ENCODE measurements around the gene HOXA5.

HOXA5 gene

GRCh38 chr7:27119412-27119911 is 24.0 kb downstream of the HOXA5 start:
- DNase-seq (ENCODE audit: low read depth, low spot score) = no peak

- DNase-seq (ENCODE audit: low read depth, low spot score) = no peak
These were observed 24.9 kb downstream of the HOXA5 start for GRCh38 chr7:27118580-27118979.

GRCh38 chr7:27117887-27118491 is 25.5 kb downstream of the HOXA5 start:
- DNase-seq (ENCODE audit: low read depth, low spot score) = no peak

GRCh38 chr7:27116962-27117886 is 26.3 kb downstream of the HOXA5 start:
- DNase-seq (ENCODE audit: low read depth, low spot score) = no peak

GRCh38 chr7:27116031-27116961 is 27.2 kb downstream of the HOXA5 start:
- no peak for DNase-seq (ENCODE audit: low read depth, low spot score)

- no peak for DNase-seq (ENCODE audit: low read depth, low spot score)
These were observed 28.1 kb downstream of the HOXA5 start for GRCh38 chr7:27115221-27116026.

GRCh38 chr7:27114881-27115220 is 28.6 kb downstream of the HOXA5 start:
- DNase-seq (ENCODE audit: low read depth, low spot score) = no peak

- no peak for DNase-seq (ENCODE audit: low read depth, low spot score)
These were observed 29.3 kb downstream of the HOXA5 start for GRCh38 chr7:27113991-27114769.

- DNase-seq (ENCODE audit: low read depth, low spot score) = no peak
These were observed 30.2 kb downstream of the HOXA5 start for GRCh38 chr7:27112955-27113949.

- no peak for DNase-seq (ENCODE audit: low read depth, low spot score)
These were observed 31.1 kb downstream of the HOXA5 start for GRCh38 chr7:27112361-27112760.

- DNase-seq (ENCODE audit: low read depth, low spot score) = no peak
These were observed 31.7 kb downstream of the HOXA5 start for GRCh38 chr7:27111751-27112277.

- DNase-seq (ENCODE audit: low read depth, low spot score) = no peak
These were observed 32.3 kb downstream of the HOXA5 start for GRCh38 chr7:27111042-27111750.

- no peak for DNase-seq (ENCODE audit: low read depth, low spot score)
These were observed 33.1 kb downstream of the HOXA5 start for GRCh38 chr7:27110186-27111031.

- no peak for DNase-seq (ENCODE audit: low read depth, low spot score)
These were observed 33.9 kb downstream of the HOXA5 start for GRCh38 chr7:27109466-27110185.

- no peak for DNase-seq (ENCODE audit: low read depth, low spot score)
These were observed 34.9 kb downstream of the HOXA5 start for GRCh38 chr7:27108390-27109127.

Measured in smooth muscle cell of the brain vasculature (primary cell).